Breast epithelium (tissue), 3 donors: ENCODE results near the gene PGAM4.

Experiments used
- POLR2A ChIP-seq: fragments of 450-650 bp; IDR thresholded peaks from one replicate; pipeline ENCODE4 v1.6.1; 2016; ENCODE audit warnings: antibody characterized with exemption, mild to moderate bottlenecking, moderate library complexity
- TF ChIP-seq, protein P1 (sequence below), 3 donors: fragments of 450-650 bp; IDR thresholded peaks; one replicate each; pipeline ENCODE4 v1.5.1; 2016 to 2017; ENCODE audit warnings: antibody characterized with exemption in 3 of 3, mild to moderate bottlenecking in 3 of 3, moderate library complexity in 3 of 3

DNA sequence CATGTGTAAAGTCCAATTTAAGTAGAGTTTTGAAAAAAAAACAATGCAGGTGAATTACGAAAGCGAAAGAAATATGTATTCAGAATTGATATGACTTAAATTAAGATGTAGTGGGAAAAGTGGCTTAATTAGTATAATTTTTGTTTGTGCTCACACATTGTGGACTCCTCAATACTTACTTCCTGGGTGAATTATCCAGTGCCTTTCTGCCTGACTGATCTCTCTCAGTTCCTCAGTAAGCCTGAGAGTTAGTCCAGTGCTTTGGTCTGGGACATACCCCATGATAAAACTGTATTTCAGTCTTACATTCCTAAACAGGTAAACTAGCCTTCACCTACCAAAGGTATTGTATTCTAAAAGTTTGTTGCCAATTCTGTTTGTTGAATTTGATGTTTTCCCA lies 8.4 kb downstream of the PGAM4 start:
- TF ChIP-seq, protein P1, sequence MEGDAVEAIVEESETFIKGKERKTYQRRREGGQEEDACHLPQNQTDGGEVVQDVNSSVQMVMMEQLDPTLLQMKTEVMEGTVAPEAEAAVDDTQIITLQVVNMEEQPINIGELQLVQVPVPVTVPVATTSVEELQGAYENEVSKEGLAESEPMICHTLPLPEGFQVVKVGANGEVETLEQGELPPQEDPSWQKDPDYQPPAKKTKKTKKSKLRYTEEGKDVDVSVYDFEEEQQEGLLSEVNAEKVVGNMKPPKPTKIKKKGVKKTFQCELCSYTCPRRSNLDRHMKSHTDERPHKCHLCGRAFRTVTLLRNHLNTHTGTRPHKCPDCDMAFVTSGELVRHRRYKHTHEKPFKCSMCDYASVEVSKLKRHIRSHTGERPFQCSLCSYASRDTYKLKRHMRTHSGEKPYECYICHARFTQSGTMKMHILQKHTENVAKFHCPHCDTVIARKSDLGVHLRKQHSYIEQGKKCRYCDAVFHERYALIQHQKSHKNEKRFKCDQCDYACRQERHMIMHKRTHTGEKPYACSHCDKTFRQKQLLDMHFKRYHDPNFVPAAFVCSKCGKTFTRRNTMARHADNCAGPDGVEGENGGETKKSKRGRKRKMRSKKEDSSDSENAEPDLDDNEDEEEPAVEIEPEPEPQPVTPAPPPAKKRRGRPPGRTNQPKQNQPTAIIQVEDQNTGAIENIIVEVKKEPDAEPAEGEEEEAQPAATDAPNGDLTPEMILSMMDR (IDR thresholded peaks at IDR 0.05) = no peak
- no peak for TF ChIP-seq POLR2A
